Left lung (tissue), 10 donors: ENCODE measurements around the gene ALDH2. TPM values are rescaled to one million over a fixed set of nuclear protein-coding genes. Genes with fewer than 3 reads are reported as not detected.

Source experiments
- ATAC-seq: fragments of 200-7000 bp; cut with Tn5 transposase; one replicate; pipeline ENCODE4 v1.9.1; 2020; ENCODE audit warnings: moderate library complexity
- DNase-seq, 4 donors: peaks; one replicate each; pipeline ENCODE4 v3.0.0-alpha.2; 2013 to 2020
- H3K27ac ChIP-seq, 2 donors: fragments of 200-600 bp; sonication (generic) in 1 of 2; one replicate each; pipeline versions ENCODE4 v1.5.0 to v1.8.0; 2020 to 2021
- H3K27me3 ChIP-seq, 2 donors: fragments of 200-600 bp; sonication (generic) in 1 of 2; one replicate each; pipeline versions ENCODE4 v1.5.0 to v1.8.0; 2020 to 2021
- H3K36me3 ChIP-seq, 2 donors: fragments of 200-600 bp; sonication (generic) in 1 of 2; one replicate each; pipeline versions ENCODE4 v1.5.0 to v1.8.0; 2020 to 2021
- H3K4me1 ChIP-seq, 2 donors: fragments of 200-600 bp; one replicate each; pipeline ENCODE4 v1.8.0; 2021
- H3K4me3 ChIP-seq, 2 donors: fragments of 200-600 bp; sonication (generic) in 1 of 2; one replicate each; pipeline versions ENCODE4 v1.5.0 to v1.8.0; 2020 to 2021; ENCODE audit warnings: mild to moderate bottlenecking in 1 of 2
- H3K9me3 ChIP-seq, 2 donors: fragments of 200-600 bp; sonication (generic) in 1 of 2; one replicate each; pipeline versions ENCODE4 v1.5.0 to v1.8.0; 2020 to 2021
- intact Hi-C, 2 donors: fragments of 100-400 bp; cut with DNase I; formaldehyde crosslinking; loops; one replicate each; pipeline versions ENCODE4 v1.11.2 to v1.14.2; 2022
- polyA plus RNA-seq, 6 donors: library from polyadenylated mRNA; unstranded; fragments of 120-200 nt; gene quantifications; one replicate each; pipeline ENCODE4 v1.2.1, GENCODE V29; 2013; ENCODE audit not compliant: insufficient read length in 6 of 6
- total RNA-seq, 2 donors: library from RNA; stranded (reverse); fragmentation: NEBNext Ultra II Directional; extraction: Animal tissue kit (Norgen Biotek cat#: 25700); gene quantifications; one replicate each; pipeline ENCODE4 v1.2.1, GENCODE V29; 2021
- TF ChIP-seq, protein P1 (sequence below), 2 donors: fragments of 200-600 bp; sonication (generic) in 1 of 2; IDR thresholded peaks; one replicate each; pipeline versions ENCODE4 v1.5.0 to v1.8.0; 2021; ENCODE audit warnings: antibody characterized with exemption in 2 of 2
- donor health status: DM: no; HTN: yes; CAD: no.
- donor health status: DM: no; HTN: no; CAD: no.

ALDH2 gene
- total and polyA plus RNA-seq, 8 donors = 91.6 to 289 (median 104) TPM

DNA sequence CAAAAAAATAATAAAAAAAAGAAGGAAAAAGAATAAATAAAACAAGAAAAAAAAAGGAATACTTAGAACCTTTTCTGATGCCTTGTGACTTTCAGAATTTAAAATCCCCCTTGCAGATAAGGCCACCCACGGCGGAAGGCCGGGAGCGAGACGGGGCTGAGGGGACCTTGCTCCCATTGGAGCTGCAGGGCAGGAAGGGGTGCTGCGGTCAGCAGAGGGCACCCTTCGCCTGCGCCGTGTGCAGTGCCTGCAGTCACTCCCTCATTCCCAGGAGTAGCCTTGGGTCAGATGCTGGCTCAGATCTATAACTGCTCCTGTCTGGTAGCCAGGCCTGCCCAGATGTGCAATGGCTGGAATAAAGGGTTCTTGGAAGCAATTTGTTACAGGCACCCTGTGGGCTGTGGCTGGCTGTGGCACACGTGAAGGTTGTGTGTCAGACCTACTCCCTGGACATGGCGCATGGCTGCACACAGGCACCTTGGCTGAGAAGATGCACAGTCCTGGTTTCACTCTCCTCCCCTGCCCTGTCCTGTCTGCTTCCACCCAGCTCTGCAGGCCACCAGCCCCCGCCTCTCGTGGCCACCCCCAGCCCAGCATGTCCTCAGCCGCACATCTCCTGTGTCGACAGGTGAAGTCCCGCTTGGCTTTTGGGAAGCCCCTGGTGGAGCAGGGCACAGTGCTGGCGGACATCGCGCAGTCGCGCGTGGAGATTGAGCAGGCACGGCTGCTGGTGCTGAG lies 13.4 kb upstream of the ALDH2 start:
- Histone ChIP-seq H3K36me3 (peaks cover 0 to 46% of the 10 kb centered on the region in 2 donors), H3K27ac (no peak overlapping the region), H3K27me3 (no peaks in the 10 kb centered on the region), H3K4me1 (peaks cover 12 to 17% of the 10 kb centered on the region in 2 donors), H3K9me3 (no peaks in the 10 kb centered on the region), H3K4me3 (no peak overlapping the region)
- DNase-seq = peak in 3 of 4 donors; percentile 50 to 90 (median 74)
- TF ChIP-seq, protein P1, sequence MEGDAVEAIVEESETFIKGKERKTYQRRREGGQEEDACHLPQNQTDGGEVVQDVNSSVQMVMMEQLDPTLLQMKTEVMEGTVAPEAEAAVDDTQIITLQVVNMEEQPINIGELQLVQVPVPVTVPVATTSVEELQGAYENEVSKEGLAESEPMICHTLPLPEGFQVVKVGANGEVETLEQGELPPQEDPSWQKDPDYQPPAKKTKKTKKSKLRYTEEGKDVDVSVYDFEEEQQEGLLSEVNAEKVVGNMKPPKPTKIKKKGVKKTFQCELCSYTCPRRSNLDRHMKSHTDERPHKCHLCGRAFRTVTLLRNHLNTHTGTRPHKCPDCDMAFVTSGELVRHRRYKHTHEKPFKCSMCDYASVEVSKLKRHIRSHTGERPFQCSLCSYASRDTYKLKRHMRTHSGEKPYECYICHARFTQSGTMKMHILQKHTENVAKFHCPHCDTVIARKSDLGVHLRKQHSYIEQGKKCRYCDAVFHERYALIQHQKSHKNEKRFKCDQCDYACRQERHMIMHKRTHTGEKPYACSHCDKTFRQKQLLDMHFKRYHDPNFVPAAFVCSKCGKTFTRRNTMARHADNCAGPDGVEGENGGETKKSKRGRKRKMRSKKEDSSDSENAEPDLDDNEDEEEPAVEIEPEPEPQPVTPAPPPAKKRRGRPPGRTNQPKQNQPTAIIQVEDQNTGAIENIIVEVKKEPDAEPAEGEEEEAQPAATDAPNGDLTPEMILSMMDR (IDR thresholded peaks at IDR 0.05) = peak; percentile 66 to 79
- ATAC-seq = peak; percentile 92
- intact Hi-C loops = no loop called here

DNA sequence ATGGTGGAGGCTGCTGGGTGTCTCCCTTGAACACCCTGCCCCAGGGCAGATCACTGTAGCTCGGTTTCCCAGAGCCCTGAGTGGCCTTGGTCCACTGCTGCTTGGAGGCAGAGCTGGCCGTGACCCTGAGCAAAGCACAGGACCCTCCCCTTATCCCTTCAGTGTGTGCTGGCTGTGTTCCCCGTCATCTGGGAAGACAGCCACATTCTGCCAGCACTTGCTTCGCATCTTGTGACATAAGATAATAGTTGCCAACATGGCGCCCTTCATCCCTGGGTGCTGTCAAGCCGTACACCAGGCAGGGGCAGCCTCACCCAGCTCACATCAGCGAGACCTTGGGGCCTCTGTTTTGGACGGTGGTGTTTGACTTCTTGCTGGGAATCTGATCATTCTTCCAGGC lies 12.1 kb upstream of the ALDH2 start:
- Histone ChIP-seq H3K4me3 (no peak overlapping the region), H3K27ac (no peak overlapping the region), H3K9me3 (no peaks in the 10 kb centered on the region), H3K4me1 (peaks cover 12 to 21% of the 10 kb centered on the region in 2 donors), H3K27me3 (no peaks in the 10 kb centered on the region), H3K36me3 (peaks cover 0 to 33% of the 10 kb centered on the region in 2 donors)
- ATAC-seq (no peak), DNase-seq (peak in 1 of 4 donors; percentile 18)
- intact Hi-C loops = loop anchor here in 1 of 2 donors (5.0 kb wide), 1 partner anchor 58 kb away; no protein-coding TSS in a partner anchor
- TF ChIP-seq, protein P1 (IDR thresholded peaks at IDR 0.05) = no peak

DNA sequence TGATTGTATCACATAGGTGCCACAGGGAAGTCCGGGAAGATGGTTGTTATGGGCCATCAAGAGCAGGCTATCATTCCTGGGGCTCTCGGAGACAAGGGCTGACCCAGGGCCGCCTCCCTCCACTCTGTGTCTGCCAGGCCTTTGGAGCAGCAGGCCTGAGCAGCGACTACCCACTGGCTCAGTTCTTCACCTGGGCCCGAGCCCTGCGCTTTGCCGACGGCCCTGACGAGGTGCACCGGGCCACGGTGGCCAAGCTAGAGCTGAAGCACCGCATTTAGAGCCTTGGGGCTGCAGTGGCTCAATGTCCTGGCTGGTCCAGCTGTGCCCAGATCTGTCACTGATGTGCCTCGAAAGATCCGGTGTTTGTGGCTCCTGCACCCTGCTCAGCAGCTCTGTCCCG lies 10.5 kb upstream of the ALDH2 start:
- no peaks in the 10 kb centered on the region for H3K27me3 ChIP-seq
- no peak for DNase-seq
- TF ChIP-seq, protein P1 (IDR thresholded peaks at IDR 0.05) = no peak
- H3K27ac ChIP-seq = peak overlapping the region in 1 of 2 donors; percentile 13
- H3K4me1 ChIP-seq = peaks cover 12 to 21% of the 10 kb centered on the region in 2 donors
- H3K4me3 ChIP-seq = no peak overlapping the region
- H3K9me3 ChIP-seq = no peaks in the 10 kb centered on the region
- intact Hi-C loops = loop anchor here in 1 of 2 donors (5.0 kb wide), 1 partner anchor 56 kb away; no protein-coding TSS in a partner anchor
- peaks cover 0 to 20% of the 10 kb centered on the region in 2 donors for H3K36me3 ChIP-seq
- no peak for ATAC-seq

DNA sequence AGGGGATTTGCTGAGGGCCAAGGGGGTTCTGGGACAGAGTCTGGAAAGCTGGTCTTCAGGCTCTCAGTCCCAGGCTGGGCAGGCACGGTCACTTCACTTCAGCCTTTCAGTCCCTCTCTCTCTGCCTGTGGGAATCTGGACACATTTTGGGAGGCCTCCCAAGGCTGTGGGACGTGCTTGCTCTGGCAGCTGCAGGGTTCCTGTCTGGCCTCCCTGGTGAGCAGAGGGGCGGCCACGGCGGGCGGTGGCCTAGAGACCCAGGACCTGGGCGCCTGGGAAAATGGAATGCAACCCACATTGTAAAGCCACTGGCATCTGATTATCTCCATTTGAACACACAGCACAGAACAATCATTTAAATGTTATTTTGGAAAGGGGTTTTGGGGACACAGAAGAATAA lies 10.1 kb upstream of the ALDH2 start:
- peak overlapping the region in 1 of 2 donors; percentile 67 for H3K27ac ChIP-seq
- H3K36me3 ChIP-seq = peaks cover 0 to 16% of the 10 kb centered on the region in 2 donors
- DNase-seq (no peak), ATAC-seq (no peak)
- H3K27me3 ChIP-seq = no peaks in the 10 kb centered on the region
- intact Hi-C loops = loop anchor here in 1 of 2 donors (5.0 kb wide), 1 partner anchor 56 kb away; no protein-coding TSS in a partner anchor
- peaks cover 12 to 21% of the 10 kb centered on the region in 2 donors for H3K4me1 ChIP-seq
- no peak overlapping the region for H3K4me3 ChIP-seq
- TF ChIP-seq, protein P1 (IDR thresholded peaks at IDR 0.05) = no peak
- no peaks in the 10 kb centered on the region for H3K9me3 ChIP-seq
